GM15510 (cell line): ENCODE data around the gene BUB1.

Experiments used
- POLR2A ChIP-seq: IDR thresholded peaks from 3 replicates; pipeline ENCODE4 v1.6.1; 2011; ENCODE audit warnings: borderline replicate concordance; ENCODE audit not compliant: insufficient read length; ENCODE audit errors: extremely low read depth

Gene BUB1

DNA sequence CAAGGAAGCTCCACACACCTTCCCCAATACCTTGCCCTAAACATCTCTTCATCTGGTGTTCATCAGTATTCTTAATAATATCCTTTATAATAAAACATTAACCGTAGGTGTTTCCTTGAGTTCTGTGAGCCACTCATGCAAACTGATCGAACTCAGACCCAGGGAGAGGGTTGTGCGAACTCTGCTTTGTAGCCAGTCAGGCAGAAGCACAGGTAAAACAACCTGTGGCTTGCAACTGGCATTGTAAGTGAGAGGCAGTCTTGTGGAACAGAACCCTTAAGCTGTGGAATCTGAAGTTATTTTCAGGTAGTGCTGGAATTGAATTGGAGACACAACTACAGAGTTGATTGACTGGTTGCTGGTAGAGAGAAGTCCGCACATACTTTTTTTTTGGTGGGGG is 4.7 kb downstream of the BUB1 start:
- TF ChIP-seq POLR2A: no peak

DNA sequence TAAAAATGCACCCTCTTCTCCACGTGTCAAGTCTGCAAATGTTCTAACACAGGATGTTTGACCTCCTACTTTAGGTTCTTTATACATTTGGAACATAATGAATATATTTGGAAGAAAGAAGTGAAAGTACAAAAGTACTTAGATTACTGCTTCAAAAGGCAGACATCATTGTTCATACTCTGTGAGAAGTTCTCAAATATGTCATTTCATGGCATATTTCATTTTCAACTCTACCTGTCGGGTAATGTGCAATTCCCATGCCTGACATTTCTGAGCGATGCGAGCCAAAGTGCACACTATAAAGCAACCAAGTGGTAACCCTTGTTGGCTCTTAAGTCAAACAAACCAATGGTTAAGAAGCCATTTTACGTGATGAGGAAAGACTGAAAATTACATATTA is 7.0 kb downstream of the BUB1 start:
- no peak for TF ChIP-seq POLR2A

DNA sequence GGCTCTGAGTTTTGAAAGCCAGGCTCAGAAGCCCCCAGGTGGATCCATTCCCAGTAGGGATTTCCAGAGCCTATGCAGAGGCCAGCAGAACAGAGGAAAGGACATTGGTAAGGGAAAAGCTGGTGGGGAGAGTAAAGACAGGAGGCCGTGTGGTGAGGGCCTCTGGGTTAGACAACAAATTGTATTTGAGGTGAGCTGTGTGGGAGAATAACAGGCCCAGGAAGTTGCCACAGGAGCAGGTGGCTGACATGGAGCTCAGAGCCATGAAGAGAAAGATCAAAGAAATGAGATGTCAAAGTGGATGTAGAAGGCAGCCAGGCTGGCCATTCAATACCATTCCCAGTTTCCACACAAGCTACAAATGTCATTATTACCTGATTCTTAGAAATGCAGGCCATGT is 8.8 kb downstream of the BUB1 start:
- TF ChIP-seq POLR2A: no peak

DNA sequence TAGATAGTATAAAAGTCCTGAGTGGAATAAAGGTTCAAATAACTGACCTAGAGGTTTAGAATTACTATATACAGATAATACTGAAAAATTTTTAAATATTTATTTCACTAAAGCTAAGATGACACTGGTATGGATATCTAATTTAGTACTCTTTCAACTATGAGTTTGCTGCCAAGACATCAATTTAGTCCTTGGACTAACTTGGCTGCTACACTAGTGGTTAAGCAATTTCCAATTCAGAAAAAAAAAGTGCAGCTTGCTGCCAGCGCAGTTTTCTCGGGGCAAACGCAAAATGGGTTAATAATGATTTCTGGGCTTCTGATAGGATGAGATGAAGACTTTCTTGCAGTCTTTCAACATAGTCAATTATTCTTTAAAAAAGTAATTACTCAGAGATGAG is 10.8 kb downstream of the BUB1 start:
- no peak for TF ChIP-seq POLR2A

DNA sequence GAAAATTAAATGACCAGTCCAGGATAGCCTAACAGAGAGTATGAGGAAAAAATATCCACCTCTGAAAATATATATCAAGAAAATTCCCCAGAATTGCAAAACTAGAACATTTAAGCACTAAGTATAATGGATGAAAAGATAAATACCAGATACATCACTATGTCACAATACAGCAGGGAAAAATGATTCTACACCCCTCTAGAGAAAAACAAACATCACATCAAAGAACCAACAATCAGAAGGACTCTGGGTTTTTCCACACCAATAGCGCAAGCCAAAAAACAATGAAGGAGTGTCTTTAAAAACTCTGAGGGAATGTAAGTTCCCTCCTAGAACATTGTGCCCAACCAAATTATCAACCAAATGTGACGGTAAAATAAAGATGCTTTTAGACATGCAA is 13.7 kb downstream of the BUB1 start:
- no peak for TF ChIP-seq POLR2A

DNA sequence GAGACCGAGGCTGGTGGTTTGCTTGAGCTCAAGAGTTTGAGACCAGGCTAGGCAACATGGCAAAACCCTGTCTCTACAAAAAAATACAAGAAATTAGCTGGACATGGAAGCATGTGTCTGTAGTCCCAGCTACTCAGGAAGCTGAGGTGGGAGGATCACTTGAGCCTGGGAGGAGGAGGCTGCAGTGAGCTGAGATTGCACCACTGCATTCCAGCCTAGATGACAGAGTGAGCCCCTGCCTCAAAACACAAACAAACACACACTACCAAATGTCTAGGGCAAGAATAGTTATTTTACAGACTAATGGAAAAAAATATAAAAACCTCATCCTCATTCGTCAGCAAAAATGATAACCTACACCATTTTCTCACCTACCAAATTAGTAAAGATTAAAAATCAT is 15.3 kb downstream of the BUB1 start:
- no peak for TF ChIP-seq POLR2A

DNA sequence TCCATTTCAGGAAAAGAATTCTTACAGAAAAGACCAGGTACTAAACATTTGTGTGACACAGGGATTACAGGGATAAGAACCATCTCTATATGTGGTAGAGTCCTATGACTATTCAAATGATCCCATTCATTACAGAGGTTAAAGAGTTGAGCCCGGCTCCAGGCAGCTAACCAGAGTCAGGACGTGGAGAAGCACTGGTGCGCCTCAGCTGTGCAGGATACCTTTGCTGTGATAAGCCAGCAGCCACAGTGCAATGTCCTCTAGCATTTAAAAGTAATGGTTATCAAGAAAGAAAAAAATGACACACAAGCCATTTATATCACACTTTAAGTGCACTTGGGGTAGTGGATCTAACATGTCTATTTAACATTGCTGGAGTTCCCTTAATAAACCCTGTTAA is 17.3 kb downstream of the BUB1 start:
- no peak for TF ChIP-seq POLR2A

DNA sequence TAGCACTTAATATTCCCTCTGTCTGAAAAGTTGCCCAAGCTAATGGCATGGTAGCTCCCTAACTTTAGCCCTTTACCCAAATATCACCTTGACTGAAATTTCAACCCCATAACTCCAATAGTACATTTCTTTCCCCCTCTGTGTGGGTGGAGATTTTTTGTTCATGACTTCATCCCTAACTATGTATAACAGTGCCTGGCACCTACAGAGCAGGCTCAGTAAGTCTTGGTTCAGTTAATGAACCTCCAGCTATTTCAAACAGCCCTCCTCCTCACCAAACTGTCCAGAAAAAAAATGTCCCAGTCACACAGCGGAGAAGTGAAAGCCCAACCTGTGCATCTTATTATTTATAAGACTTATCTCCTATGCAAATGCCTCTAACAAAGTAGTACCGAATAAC is 18.6 kb downstream of the BUB1 start:
- no peak for TF ChIP-seq POLR2A

DNA sequence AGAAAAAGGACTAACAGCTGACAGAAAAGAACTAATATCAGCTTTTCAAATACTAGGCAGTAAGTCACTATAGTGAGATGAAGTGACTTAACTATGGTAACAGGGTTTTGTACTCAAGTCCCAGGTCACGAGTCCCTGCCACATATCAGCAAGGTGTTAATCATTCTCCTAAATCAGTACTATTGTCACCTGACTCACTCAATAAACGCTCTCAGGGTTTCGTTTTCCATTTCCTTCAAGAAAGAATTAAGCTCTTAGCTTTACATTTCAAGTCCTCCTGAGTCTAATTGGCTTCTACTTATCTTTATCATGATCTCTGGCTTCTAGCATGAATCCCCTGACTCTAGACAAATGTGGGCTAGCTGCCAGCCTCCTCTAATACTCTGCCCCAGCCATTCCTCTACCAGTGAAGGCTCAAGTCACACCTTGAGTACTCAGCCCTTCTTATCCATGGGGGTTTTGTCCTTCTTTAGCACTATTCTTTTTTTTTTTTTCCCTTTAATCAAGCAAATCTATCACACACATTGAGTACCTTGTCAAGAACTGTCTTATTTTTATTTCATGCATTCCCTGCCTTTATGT is 20.0 kb downstream of the BUB1 start:
- TF ChIP-seq POLR2A: no peak

DNA sequence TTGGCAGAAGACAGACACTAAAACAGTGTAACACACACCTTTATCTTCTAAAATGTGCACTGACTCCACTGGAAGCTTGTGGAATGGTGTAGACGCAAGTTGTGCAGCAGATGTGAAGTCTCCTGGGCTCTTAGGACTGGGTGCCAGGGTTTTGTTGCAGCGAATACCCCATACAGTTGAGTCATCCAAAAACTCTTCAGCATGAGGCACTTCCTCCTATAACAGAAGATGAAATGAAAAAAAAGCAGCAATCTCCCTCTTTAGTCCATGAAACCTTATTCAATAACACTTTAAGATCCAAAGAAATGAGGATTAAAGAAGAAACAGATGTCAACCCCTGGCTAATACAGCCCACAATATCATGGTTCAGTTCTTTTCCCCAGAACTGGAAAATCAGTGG is 22.2 kb downstream of the BUB1 start:
- no peak for TF ChIP-seq POLR2A

DNA sequence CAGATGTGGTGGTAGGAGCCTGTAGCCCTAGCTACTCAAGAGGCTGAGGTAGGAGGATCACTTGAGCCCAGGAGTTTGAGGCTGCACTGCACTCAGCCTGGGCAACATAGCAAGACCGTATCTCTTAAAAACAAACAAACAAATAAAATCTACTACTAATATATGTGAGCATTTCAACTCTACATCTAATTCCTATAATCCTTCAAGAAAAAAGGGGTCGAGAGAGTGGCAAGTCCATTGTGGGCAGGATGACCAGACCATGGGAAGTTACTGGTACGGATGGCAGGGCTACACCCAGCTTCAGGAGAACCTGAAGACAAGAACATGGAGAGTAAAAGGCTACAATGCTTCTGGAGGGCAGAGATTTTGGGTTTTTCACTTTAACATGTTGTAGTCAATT is 24.0 kb downstream of the BUB1 start:
- TF ChIP-seq POLR2A: no peak

DNA sequence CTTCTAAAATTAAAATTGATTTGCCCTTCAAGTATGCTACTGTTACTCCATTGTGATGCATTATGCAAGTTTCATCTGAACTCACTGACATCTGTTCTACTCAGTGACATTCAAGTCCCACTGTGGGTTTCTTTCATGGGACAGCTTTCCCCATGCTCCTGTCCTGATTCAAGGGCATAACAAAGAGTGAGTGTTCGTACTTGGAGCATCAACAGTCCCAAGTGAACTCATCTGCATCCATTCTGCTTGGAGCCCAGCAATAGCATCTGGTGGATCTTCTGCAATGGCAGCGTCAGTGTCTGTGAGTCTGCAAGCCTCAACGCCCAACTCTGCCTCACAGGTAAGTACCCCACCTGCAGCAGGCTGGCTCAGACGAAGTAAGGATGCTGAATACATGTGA is 27.5 kb downstream of the BUB1 start:
- TF ChIP-seq POLR2A: no peak

DNA sequence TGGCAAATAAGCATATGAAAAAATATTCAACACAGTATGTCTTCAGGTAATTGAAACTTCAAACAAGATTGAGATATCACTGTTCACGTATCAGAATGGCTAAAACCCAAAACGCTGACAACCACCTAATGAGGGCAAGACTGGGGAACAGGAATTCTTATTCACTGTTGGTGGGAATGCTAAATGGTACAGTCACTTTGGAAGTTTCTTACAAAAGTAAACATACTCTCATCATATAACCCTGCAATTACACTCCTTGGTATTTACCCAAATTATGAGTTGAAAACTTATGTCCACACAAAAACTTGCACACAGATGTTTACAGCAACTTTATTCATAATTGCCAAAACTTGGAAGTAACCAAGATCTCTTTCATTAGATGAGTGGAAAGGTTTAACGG is 30.1 kb downstream of the BUB1 start:
- TF ChIP-seq POLR2A: no peak

DNA sequence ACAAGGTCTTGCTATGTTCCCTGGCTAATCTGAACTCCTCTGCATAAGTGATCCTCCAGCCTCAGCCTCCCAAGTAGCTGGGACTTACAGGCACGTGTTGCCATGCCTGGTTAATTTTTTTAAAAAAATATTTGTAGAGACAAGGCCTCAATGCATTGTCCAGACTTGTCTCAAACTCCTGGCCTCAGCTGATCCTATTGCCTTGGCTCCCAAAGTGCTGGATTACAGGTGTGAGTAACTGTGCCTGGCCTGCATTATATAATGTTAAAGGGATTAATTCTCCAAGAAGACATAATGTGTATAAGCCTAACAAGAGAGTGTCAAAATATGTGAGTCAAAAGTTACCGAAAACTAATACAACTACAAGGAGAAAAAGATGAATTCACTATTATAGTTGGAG is 32.2 kb downstream of the BUB1 start:
- TF ChIP-seq POLR2A: no peak

DNA sequence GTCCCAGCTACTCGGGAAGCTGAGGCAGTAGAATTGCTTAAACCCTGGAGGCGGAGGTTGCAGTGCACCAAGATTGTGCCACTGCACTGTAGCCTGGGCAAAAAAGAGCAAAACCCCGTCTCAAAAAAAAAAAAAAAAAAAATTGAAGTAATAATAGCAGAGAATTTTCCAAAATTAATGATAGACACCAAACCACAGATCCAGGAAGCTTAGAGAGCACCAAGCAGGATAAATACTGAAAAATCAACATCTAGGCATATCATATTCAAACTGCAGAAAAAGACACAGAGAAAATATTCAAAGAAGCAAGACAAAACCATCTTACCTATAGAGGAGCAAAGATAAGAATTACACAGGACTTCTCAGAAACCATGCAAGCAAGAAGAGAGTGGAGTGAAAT is 33.5 kb downstream of the BUB1 start:
- TF ChIP-seq POLR2A: no peak

DNA sequence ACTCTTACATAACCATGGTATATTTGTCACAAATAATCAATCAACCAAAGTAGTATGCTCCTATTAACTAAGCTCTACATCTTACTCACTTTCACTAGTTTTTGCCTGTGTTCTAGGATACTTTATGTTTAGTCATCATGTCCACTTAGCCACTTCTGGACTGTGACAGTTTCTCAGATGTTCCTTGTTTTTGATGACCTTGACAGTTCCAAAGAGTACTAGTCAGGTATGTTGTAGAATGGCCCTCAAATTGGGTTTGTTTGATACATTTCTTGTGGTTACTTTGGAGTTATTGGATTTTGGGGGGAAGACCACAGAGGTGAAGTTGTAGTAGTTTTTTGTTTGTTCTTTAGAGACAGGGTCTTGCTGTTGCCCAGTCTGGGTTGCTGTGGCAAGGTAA is 35.5 kb downstream of the BUB1 start:
- no peak for TF ChIP-seq POLR2A

DNA sequence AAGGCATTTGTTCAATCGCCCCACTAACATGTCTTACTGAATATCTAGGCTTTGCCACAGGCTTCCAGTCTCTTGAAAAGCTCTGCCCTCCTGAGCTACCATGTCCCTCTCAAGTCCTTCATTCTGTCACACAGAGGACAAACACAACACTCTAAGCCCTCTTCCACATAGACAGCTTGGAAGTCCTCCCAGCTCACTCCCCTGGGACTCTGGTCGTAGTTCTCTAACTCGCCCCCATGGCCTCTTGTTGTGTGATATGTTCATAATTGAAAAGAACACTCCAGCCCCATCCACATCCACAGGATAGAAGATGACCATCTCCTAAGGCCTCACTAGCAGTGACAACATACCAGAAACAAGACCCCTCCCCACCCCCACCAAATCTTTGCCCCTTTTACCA is 37.9 kb downstream of the BUB1 start:
- TF ChIP-seq POLR2A: no peak
